GM06990 (cell line): ENCODE results near the gene SPRR2D.

Source experiments
- DNase-seq: peaks from one replicate; pipeline ENCODE4 v3.0.0-alpha.2; 2011; ENCODE audit not compliant: insufficient read length; ENCODE audit errors: extremely low read depth
- H3K27me3 ChIP-seq: replicated peaks from 2 replicates; pipeline ENCODE4 v1.6.0; 2011; ENCODE audit warnings: low read length; ENCODE audit not compliant: control insufficient read depth, insufficient read depth
- H3K36me3 ChIP-seq: 2 replicates; pipeline ENCODE4 v1.5.1; 2011; ENCODE audit warnings: low read length; ENCODE audit not compliant: control insufficient read depth, insufficient read depth
- H3K4me3 ChIP-seq: replicated peaks from 2 replicates; pipeline ENCODE4 v1.5.1; 2011; ENCODE audit warnings: low read depth, mild to moderate bottlenecking, control low read depth, low read length
- CTCF ChIP-seq: IDR thresholded peaks from 2 replicates; pipeline ENCODE4 v1.5.1; 2011; ENCODE audit warnings: low read length, control low read depth, mild to moderate bottlenecking, inconsistent platforms; ENCODE audit not compliant: insufficient read depth, poor library complexity, severe bottlenecking

Gene SPRR2D

DNA sequence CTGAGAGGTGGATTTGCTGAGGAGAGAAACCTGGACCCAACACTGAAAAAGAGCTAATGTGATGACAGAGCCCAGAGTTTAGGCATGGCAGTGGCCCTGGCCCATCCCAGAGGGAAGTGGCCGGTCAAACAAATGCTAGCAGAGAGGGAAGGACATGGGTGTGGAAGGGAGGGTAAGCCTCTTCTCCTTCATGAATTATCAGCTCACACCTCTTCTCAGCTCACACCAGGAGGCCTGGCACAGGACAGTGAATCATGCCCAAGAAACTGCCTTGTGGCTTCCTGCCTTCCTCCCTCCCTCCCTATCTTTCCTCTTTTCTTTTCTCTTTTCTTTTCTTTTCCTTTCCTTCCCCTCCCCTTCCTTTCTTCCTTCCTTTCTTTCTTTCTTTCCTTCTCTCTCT is 40.6 kb downstream of the SPRR2D start:
- no peak for DNase-seq
- H3K36me3 ChIP-seq: no peaks in the 10 kb centered on the region
- no peak overlapping the region for H3K4me3 ChIP-seq
- H3K27me3 ChIP-seq: peaks cover 2% of the 10 kb centered on the region; the same call in 1 of the 2 replicates
- TF ChIP-seq CTCF: no peak

- Histone ChIP-seq H3K36me3 (no peaks in the 10 kb centered on the region), H3K27me3 (peaks cover 2% of the 10 kb centered on the region; the same call in 1 of the 2 replicates), H3K4me3 (no peak overlapping the region)
- DNase-seq: no peak
- TF ChIP-seq CTCF: no peak
Measured at GRCh38 chr1:152999818-153000217, 41.1 kb downstream of the SPRR2D start.

GRCh38 chr1:152998476-152998875 is 42.4 kb downstream of the SPRR2D start:
- no peak for TF ChIP-seq CTCF
- Histone ChIP-seq H3K36me3 (no peaks in the 10 kb centered on the region), H3K4me3 (no peak overlapping the region), H3K27me3 (peaks cover 2% of the 10 kb centered on the region; the same call in 1 of the 2 replicates)
- DNase-seq: no peak

DNA sequence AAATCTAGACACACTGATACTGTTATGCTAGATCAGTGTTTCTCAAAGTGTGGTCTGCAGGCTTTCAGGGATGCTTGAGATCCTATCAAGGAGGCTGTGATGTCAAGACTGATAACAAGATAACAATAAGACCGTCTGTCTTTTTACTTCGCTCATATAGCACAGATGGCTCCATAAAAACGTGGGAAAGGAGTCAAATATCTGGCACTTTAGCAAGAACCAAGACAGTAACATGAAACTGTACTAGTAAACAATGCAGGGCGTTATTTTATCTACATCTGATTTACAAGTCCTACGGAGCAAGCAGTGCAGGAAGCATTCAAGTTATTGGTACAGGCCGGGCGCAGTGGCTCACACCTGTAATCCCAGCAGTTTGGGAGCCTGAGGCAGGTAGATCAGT is 43.0 kb downstream of the SPRR2D start:
- Histone ChIP-seq H3K4me3 (no peak overlapping the region), H3K36me3 (no peaks in the 10 kb centered on the region), H3K27me3 (peaks cover 2% of the 10 kb centered on the region; the same call in 1 of the 2 replicates)
- no peak for DNase-seq
- no peak for TF ChIP-seq CTCF

DNA sequence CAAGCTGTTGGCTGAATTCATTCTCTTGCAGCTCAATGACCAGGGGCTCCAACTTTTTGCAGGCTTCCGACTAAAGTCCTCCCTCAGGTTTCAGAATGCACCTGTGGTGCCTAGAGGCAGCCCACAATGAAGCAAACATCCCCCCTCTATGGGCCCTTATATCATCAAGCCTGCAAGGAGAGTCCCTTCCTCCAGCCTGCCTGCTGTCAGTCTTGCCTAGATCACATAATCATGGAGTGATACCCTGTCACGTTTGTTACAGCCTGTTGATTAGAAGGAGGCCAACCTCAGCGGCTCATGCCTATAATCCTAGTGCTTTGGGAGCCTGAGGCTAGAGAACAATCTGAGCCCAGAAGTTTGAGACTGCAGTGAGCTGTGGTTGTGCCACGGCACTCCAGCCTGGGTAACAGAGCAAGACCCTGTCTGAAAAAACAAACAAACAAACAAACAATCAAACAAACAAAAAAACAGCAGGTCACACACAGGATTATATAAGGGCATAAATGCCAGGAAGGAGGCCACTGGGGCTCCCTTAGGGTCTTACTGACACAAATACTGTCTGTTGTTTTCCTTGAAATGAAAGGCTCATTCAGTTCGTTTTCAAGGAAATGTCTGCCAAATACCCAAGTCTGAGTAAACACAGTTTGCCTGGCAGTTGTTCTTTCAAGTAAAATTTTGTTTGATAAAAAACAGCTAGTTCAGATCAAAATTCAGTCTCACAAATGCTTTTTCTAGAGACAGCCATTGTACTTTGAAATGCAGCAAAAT is 44.1 kb downstream of the SPRR2D start:
- H3K4me3 ChIP-seq: no peak overlapping the region
- no peaks in the 10 kb centered on the region for H3K36me3 ChIP-seq
- DNase-seq: no peak
- no peak for TF ChIP-seq CTCF
- H3K27me3 ChIP-seq: peaks cover 2% of the 10 kb centered on the region; the same call in 1 of the 2 replicates
